Lower leg skin (tissue), 3 donors: ENCODE data around the gene LEMD1.

Source experiments
- CTCF ChIP-seq, 3 donors: fragments of 450-650 bp; IDR thresholded peaks; one replicate each; pipeline ENCODE4 v1.5.1; 2016; ENCODE audit warnings: antibody characterized with exemption in 3 of 3, mild to moderate bottlenecking in 3 of 3, moderate library complexity in 2 of 3
- POLR2A ChIP-seq, 2 donors: fragments of 450-650 bp; IDR thresholded peaks; one replicate each; pipeline ENCODE4 v1.6.1; 2016 to 2017; ENCODE audit warnings: antibody characterized with exemption in 2 of 2, mild to moderate bottlenecking in 1 of 2, moderate library complexity in 1 of 2

- TF ChIP-seq CTCF (IDR thresholded peaks at IDR 0.05) (no peak), POLR2A (IDR thresholded peaks at IDR 0.05) (no peak)
Observed at GRCh38 chr1:205371871-205372660, 49.8 kb downstream of the LEMD1 start.
